Naive B cell (primary cell): ENCODE results near the gene RNU7-1. TPM values are rescaled to one million over a fixed set of nuclear protein-coding genes. Genes with fewer than 3 reads are reported as not detected.
A peak's percentile ranks its signal among the peaks of the same experiment; 100 is the strongest.

Experiments used
- ATAC-seq, 2 donors: fragments of 150-1000 bp; cut with Tn5 transposase; 2 replicates each; pipeline ENCODE4 v1.10.0; 2021; ENCODE audit warnings: low read depth in 2 of 2, mild to moderate bottlenecking in 2 of 2, moderate library complexity in 2 of 2
- DNase-seq: peaks from one replicate; pipeline ENCODE4 v3.0.0; 2022
- H3K27ac Mint-ChIP-seq, 6 donors: one replicate each; pipeline ENCODE4 v1.8.0; 2020 to 2022; ENCODE audit warnings: mild to moderate bottlenecking in 6 of 6, mixed read lengths in 6 of 6, moderate library complexity in 5 of 6, inconsistent platforms in 2 of 6
- H3K27me3 Mint-ChIP-seq, 3 donors: one replicate each; pipeline ENCODE4 v1.8.0; 2021 to 2022; ENCODE audit warnings: mixed read lengths in 3 of 3, mild to moderate bottlenecking in 1 of 3
- H3K36me3 Mint-ChIP-seq, 2 donors: one replicate each; pipeline ENCODE4 v1.8.0; 2020 to 2022; ENCODE audit warnings: mixed read lengths in 2 of 2, inconsistent platforms in 1 of 2, mild to moderate bottlenecking in 1 of 2
- H3K4me1 Mint-ChIP-seq, 3 donors: one replicate each; pipeline ENCODE4 v1.8.0; 2020 to 2022; ENCODE audit warnings: mixed read lengths in 3 of 3, inconsistent platforms in 1 of 3, mild to moderate bottlenecking in 1 of 3, moderate library complexity in 1 of 3
- H3K4me3 Mint-ChIP-seq, 8 donors: one replicate each; pipeline ENCODE4 v1.8.0; 2020 to 2022; ENCODE audit warnings: mild to moderate bottlenecking in 8 of 8, mixed read lengths in 8 of 8, moderate library complexity in 8 of 8, inconsistent platforms in 2 of 8
- H3K9me3 Mint-ChIP-seq, 7 donors: one replicate each; pipeline ENCODE4 v1.8.0; 2020 to 2022; ENCODE audit warnings: mixed read lengths in 7 of 7, mild to moderate bottlenecking in 5 of 7, inconsistent platforms in 2 of 7, moderate library complexity in 1 of 7
- polyA plus RNA-seq, 6 donors: library from polyadenylated mRNA; unstranded; fragments of 300-500 nt; fragmentation: Illumina TruSeq; gene quantifications; one replicate each; pipeline ENCODE4 v1.2.3, GENCODE V29; 2021; ENCODE audit warnings: low read depth in 6 of 6

RNU7-1 gene
- polyA plus RNA-seq, 6 donors from 2014 or later = not detected

DNA sequence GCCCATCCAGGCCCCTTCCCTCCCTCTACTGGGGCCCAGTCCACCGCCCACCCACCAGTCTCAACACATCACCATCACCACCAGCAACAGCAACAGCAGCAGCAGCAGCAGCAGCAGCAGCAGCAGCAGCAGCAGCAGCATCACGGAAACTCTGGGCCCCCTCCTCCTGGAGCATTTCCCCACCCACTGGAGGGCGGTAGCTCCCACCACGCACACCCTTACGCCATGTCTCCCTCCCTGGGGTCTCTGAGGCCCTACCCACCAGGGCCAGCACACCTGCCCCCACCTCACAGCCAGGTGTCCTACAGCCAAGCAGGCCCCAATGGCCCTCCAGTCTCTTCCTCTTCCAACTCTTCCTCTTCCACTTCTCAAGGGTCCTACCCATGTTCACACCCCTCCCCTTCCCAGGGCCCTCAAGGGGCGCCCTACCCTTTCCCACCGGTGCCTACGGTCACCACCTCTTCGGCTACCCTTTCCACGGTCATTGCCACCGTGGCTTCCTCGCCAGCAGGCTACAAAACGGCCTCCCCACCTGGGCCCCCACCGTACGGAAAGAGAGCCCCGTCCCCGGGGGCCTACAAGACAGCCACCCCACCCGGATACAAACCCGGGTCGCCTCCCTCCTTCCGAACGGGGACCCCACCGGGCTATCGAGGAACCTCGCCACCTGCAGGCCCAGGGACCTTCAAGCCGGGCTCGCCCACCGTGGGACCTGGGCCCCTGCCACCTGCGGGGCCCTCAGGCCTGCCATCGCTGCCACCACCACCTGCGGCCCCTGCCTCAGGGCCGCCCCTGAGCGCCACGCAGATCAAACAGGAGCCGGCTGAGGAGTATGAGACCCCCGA lies 6.8 kb upstream of the RNU7-1 start:
- peaks cover 0 to 3% of the 10 kb centered on the region in 2 donors for H3K36me3 Mint-ChIP-seq
- H3K27ac Mint-ChIP-seq = peak overlapping the region; percentile 87 to 98 (median 96)
- H3K4me1 Mint-ChIP-seq = peaks cover 32 to 49% (median 46%) of the 10 kb centered on the region in 3 donors
- no peaks in the 10 kb centered on the region for H3K9me3 Mint-ChIP-seq
- peak overlapping the region; percentile 77 to 93 (median 87) for H3K4me3 Mint-ChIP-seq
- no peak for DNase-seq
- no peaks in the 10 kb centered on the region for H3K27me3 Mint-ChIP-seq
- ATAC-seq = peak; percentile 3 to 15

DNA sequence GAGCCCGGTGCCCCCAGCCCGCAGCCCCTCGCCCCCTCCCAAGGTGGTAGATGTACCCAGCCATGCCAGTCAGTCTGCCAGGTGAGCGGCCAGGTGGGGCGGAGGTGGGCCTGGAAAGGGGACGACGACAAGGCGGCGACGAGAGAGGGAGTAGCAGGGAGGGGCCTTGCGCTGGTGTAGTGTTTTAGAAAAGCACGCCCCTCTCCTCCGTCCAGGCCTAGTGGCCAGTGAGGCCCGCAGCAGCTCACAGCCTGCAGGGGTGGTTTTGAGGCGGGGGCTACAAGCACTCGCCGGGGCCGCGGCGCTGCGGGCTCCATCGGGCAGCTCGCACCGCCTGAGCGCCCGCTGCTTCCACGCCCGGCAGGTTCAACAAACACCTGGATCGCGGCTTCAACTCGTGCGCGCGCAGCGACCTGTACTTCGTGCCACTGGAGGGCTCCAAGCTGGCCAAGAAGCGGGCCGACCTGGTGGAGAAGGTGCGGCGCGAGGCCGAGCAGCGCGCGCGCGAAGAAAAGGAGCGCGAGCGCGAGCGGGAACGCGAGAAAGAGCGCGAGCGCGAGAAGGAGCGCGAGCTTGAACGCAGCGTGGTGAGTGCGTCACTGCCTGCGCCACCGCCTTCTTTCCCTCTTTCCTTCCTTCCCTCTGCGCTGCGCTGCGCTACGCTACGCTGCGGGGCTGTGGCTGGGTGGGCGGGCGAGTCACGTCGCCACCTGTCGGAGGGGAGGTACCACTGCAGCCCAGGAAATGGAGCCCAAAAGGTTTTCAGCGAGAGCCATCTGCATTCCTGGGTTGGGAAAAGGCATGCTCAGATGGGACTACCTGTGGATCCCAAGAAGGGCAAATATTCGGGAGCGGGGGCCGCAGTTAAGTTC lies 5.9 kb upstream of the RNU7-1 start:
- ATAC-seq = peak; percentile 94 to 96
- H3K4me1 Mint-ChIP-seq = peaks cover 35 to 57% (median 47%) of the 10 kb centered on the region in 3 donors
- peaks cover 0 to 3% of the 10 kb centered on the region in 2 donors for H3K36me3 Mint-ChIP-seq
- peak; percentile 92 for DNase-seq
- H3K9me3 Mint-ChIP-seq = no peaks in the 10 kb centered on the region
- peak overlapping the region; percentile 77 to 93 (median 87) for H3K4me3 Mint-ChIP-seq
- no peaks in the 10 kb centered on the region for H3K27me3 Mint-ChIP-seq
- peak overlapping the region; percentile 87 to 98 (median 96) for H3K27ac Mint-ChIP-seq

DNA sequence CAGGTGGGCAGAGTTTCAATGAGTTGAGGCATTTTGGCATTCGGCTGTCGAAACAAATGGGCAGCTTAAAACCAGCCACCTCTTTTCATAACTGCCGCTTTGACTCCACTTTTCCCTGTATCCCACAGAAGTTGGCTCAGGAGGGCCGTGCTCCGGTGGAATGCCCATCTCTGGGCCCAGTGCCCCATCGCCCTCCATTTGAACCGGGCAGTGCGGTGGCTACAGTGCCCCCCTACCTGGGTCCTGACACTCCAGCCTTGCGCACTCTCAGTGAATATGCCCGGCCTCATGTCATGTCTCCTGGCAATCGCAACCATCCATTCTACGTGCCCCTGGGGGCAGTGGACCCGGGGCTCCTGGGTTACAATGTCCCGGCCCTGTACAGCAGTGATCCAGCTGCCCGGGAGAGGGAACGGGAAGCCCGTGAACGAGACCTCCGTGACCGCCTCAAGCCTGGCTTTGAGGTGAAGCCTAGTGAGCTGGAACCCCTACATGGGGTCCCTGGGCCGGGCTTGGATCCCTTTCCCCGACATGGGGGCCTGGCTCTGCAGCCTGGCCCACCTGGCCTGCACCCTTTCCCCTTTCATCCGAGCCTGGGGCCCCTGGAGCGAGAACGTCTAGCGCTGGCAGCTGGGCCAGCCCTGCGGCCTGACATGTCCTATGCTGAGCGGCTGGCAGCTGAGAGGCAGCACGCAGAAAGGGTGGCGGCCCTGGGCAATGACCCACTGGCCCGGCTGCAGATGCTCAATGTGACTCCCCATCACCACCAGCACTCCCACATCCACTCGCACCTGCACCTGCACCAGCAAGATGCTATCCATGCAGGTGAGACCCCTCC lies 5.0 kb upstream of the RNU7-1 start:
- Mint-ChIP-seq H3K27me3 (no peaks in the 10 kb centered on the region), H3K4me1 (peaks cover 38 to 66% (median 56%) of the 10 kb centered on the region in 3 donors), H3K27ac (peak overlapping the region; percentile 84 to 97 (median 92)), H3K4me3 (peak overlapping the region in 6 of 8 donors; percentile 77 to 93 (median 90)), H3K9me3 (no peaks in the 10 kb centered on the region), H3K36me3 (peaks cover 0 to 3% of the 10 kb centered on the region in 2 donors)
- ATAC-seq (no peak), DNase-seq (no peak)

DNA sequence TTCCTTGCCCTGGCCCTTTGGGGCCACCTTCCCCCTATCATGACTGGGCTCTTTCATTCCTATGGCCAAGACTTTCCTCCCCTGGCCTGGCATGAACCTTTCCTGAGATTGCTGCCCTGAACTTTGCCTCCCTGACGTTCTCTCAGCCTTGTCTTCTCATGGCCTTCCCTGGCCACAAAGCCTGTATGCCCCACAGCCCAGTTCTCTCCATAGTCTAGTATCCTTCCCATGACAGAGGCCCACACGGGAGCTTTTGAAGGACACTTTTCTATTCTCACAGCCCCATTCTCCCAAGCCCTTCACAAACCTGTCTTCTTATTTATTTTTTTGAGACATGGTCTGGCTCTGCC lies 4.5 kb upstream of the RNU7-1 start:
- ATAC-seq = no peak
- H3K27ac Mint-ChIP-seq = peak overlapping the region; percentile 79 to 95 (median 86)
- no peaks in the 10 kb centered on the region for H3K9me3 Mint-ChIP-seq
- H3K36me3 Mint-ChIP-seq = peaks cover 0 to 3% of the 10 kb centered on the region in 2 donors
- peaks cover 44 to 66% (median 60%) of the 10 kb centered on the region in 3 donors for H3K4me1 Mint-ChIP-seq
- no peaks in the 10 kb centered on the region for H3K27me3 Mint-ChIP-seq
- DNase-seq = no peak
- peak overlapping the region in 5 of 8 donors; percentile 37 to 70 (median 63) for H3K4me3 Mint-ChIP-seq

DNA sequence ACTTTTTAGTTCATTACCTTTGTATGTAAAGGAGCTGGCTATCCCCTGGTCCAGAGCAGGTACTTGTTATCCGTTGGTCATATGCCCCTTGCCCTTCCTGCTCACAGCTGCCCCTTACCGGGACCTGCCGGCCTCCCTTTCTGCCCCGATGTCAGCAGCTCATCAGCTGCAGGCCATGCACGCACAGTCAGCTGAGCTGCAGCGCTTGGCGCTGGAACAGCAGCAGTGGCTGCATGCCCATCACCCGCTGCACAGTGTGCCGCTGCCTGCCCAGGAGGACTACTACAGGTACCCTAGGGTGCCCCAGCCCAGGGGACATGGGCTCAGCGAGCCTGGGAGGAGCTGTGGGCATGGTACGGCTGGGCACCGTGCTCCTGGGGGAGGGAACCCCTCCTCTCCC lies 2.3 kb upstream of the RNU7-1 start:
- Mint-ChIP-seq H3K4me1 (peaks cover 47 to 68% (median 67%) of the 10 kb centered on the region in 3 donors), H3K9me3 (no peaks in the 10 kb centered on the region), H3K36me3 (no peaks in the 10 kb centered on the region), H3K27me3 (no peaks in the 10 kb centered on the region), H3K27ac (peak overlapping the region in 1 of 6 donors; percentile 24), H3K4me3 (peak overlapping the region in 2 of 8 donors; percentile 40 to 66)
- DNase-seq (no peak), ATAC-seq (no peak)

DNA sequence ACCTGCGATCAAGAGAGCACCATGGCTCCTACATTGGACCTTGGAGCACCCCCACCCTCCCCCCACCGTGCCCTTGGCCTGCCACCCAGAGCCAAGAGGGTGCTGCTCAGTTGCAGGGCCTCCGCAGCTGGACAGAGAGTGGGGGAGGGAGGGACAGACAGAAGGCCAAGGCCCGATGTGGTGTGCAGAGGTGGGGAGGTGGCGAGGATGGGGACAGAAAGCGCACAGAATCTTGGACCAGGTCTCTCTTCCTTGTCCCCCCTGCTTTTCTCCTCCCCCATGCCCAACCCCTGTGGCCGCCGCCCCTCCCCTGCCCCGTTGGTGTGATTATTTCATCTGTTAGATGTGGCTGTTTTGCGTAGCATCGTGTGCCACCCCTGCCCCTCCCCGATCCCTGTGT lies 1.8 kb upstream of the RNU7-1 start:
- no peaks in the 10 kb centered on the region for H3K36me3 Mint-ChIP-seq
- no peaks in the 10 kb centered on the region for H3K27me3 Mint-ChIP-seq
- H3K27ac Mint-ChIP-seq = peak overlapping the region in 1 of 6 donors; percentile 99
- H3K4me3 Mint-ChIP-seq = no peak overlapping the region
- H3K4me1 Mint-ChIP-seq = peaks cover 47 to 68% (median 67%) of the 10 kb centered on the region in 3 donors
- no peaks in the 10 kb centered on the region for H3K9me3 Mint-ChIP-seq
- ATAC-seq (no peak), DNase-seq (no peak)

DNA sequence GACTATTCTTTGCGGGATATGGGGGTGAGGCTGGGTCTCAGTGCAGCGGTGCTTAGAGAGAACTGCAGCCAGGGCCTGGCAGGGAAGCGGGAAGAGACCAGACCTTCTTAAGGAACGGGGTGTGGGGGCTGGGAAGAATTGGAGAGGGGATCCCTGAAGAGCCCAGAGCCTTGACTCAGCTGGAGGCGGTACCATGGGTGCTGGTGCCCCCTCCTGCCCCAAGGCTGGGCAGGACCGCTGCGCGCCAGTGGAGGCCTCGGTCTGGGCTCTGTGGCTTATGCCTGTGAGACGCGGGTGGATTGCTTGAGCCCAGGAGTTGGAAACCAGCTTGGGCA lies 1.3 kb upstream of the RNU7-1 start:
- H3K27ac Mint-ChIP-seq = peak overlapping the region in 4 of 6 donors; percentile 27 to 100 (median 99)
- H3K27me3 Mint-ChIP-seq = no peaks in the 10 kb centered on the region
- ATAC-seq = no peak
- no peaks in the 10 kb centered on the region for H3K9me3 Mint-ChIP-seq
- DNase-seq = no peak
- no peaks in the 10 kb centered on the region for H3K36me3 Mint-ChIP-seq
- H3K4me1 Mint-ChIP-seq = peaks cover 48 to 71% (median 68%) of the 10 kb centered on the region in 3 donors
- peak overlapping the region in 4 of 8 donors; percentile 32 to 98 (median 66) for H3K4me3 Mint-ChIP-seq

DNA sequence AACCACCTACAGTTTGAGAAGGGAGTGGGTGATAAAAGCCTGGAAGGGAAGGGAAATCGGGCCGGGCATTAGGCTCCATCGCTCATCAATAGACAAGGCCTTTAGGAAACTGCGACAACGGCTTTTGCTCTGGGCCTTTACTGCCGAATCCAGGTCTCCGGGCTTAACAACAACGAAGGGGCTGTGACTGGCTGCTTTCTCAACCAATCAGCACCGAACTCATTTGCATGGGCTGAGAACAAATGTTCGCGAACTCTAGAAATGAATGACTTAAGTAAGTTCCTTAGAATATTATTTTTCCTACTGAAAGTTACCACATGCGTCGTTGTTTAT lies 261 bp upstream of the RNU7-1 start:
- DNase-seq (peak; percentile 85), ATAC-seq (peak; percentile 57)
- H3K27me3 Mint-ChIP-seq = no peaks in the 10 kb centered on the region
- H3K4me1 Mint-ChIP-seq = peaks cover 54 to 77% (median 72%) of the 10 kb centered on the region in 3 donors
- peak overlapping the region; percentile 90 to 98 (median 96) for H3K4me3 Mint-ChIP-seq
- H3K27ac Mint-ChIP-seq = peak overlapping the region; percentile 99 to 100 (median 99)
- H3K36me3 Mint-ChIP-seq = no peaks in the 10 kb centered on the region
- no peaks in the 10 kb centered on the region for H3K9me3 Mint-ChIP-seq

DNA sequence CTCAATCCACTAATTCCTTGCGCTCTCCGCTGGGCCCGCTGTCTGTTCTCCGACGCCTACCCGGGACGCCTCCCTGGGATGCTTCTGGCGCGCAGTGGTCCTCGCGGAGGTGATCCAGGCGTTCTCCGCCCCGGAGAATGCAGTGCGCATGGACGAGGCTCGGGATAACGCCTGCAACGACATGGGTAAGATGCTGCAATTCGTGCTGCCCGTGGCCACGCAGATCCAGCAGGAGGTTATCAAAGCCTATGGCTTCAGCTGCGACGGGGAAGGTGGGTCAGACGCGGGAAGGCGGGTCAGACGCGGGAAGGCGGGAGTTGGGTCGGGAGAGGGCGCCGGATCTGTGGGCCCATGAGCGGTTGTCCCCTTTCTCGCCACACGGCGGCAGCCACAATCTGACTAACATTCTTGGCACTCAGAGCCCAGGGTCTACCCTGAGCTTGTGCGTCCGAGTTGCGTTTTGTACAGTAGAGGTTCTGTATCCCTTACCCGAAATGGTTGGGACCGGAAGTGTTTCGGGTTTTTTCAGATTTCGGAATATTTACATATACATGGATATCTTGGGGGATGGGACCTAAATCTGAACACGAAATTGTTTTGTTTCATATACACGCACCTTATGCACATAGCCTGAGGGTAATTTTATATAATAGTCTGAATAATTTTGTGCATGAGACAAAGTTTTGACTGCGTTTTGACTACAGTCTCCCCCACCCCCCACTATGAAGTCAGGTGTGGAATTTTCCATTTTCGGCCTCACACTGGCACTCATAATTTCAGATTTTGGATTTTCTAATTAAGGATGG lies 968 bp downstream of the RNU7-1 start:
- peaks cover 58 to 81% (median 78%) of the 10 kb centered on the region in 3 donors for H3K4me1 Mint-ChIP-seq

DNA sequence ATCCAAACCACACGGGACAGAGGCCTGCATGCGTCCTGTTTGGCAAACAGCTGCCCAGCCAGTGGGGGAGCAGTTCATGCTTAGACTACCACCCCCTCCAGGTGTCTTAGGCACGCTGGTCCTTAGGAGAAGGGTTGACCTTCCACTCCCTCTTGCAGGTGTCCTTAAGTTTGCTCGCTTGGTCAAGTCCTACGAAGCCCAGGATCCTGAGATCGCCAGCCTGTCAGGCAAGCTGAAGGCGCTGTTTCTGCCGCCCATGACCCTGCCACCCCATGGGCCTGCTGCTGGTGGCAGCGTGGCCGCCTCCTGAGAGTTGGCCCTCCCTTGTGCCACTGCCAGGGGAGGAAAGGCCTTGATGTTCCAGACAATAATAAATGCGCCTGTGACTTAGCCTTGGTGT lies 2.0 kb downstream of the RNU7-1 start:
- no peaks in the 10 kb centered on the region for H3K36me3 Mint-ChIP-seq
- no peaks in the 10 kb centered on the region for H3K27me3 Mint-ChIP-seq
- ATAC-seq = no peak
- peaks cover 63 to 84% (median 84%) of the 10 kb centered on the region in 3 donors for H3K4me1 Mint-ChIP-seq
- no peaks in the 10 kb centered on the region for H3K9me3 Mint-ChIP-seq
- peak overlapping the region in 4 of 6 donors; percentile 95 to 100 (median 98) for H3K27ac Mint-ChIP-seq
- H3K4me3 Mint-ChIP-seq = peak overlapping the region; percentile 83 to 98 (median 96)
- no peak for DNase-seq

More for the DNA sequence above, 968 bp downstream of the RNU7-1 start:
- DNase-seq = peak; percentile 81
- ATAC-seq = peak; percentile 41 to 43
- Mint-ChIP-seq H3K4me3 (peak overlapping the region; percentile 90 to 98 (median 96)), H3K36me3 (no peaks in the 10 kb centered on the region), H3K9me3 (no peaks in the 10 kb centered on the region), H3K27ac (peak overlapping the region; percentile 99 to 100 (median 99)), H3K27me3 (no peaks in the 10 kb centered on the region)

DNA sequence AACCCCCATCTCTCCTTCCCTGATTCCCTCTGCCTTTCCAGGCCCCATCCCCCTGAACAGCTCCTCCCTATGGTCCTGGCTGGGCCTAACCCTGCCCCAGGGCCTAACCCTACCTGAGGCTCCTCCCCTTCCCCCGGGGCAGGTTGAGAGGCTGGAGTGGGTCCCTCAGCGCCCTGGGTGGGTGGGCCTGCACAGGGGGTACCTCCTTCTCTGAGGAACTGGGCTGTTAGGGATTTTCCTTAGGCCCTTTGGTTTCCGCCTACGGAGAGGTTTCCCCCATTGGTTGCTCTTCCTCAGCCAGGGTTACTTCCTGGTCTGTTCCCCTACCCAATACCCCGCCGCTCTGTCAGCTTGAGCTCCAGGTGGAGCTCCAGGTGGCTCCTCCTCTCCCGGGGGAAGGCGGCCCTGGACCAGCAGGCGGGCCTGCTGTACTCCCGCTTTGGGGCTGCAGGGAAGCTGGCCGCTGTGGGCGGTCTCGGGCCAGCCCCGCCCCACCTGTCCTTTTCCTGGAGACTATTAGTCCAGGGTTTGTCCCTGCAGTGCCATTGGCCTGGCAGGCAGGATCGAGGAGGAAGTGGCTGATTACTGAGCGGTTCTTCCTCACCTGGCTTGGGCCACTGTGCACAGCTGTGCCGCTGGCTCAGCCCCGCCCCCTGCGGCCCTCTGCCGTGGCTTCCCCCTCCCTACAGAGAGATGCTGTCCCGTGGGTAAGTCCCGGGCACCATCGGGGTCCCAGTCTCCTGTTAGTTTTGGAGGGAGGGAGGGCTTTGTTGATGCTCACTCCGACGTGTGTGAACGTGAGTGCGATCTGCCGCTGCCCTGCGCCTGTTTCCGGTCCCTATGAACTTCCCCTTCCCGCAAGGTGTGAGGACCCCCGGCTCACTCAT lies 2.7 kb downstream of the RNU7-1 start:
- ATAC-seq (peak; percentile 23 to 24), DNase-seq (peak; percentile 81)
- Mint-ChIP-seq H3K4me3 (peak overlapping the region; percentile 72 to 98 (median 96)), H3K9me3 (no peaks in the 10 kb centered on the region), H3K27me3 (no peaks in the 10 kb centered on the region), H3K36me3 (no peaks in the 10 kb centered on the region), H3K27ac (peak overlapping the region; percentile 57 to 98 (median 95)), H3K4me1 (peaks cover 69 to 90% (median 88%) of the 10 kb centered on the region in 3 donors)
